H1 (cell line): ENCODE data around the gene SGMS1.

Experiments used
- ATF2 ChIP-seq: IDR thresholded peaks from 2 replicates; pipeline ENCODE4 v1.6.1; 2012; ENCODE audit warnings: low read length, inconsistent platforms
- CHD2 ChIP-seq: IDR thresholded peaks from 2 replicates; pipeline ENCODE4 v1.6.1; 2012; ENCODE audit warnings: low read length, improper control_type of control experiment
- CTCF ChIP-seq, 3 experiments: IDR thresholded peaks; 1 replicate in 2 of 3; 2 replicates in 1 of 3; pipeline versions ENCODE4 v1.5.1 to v1.6.1; 2011; ENCODE audit warnings: low read length in 3 of 3, mild to moderate bottlenecking in 3 of 3, inconsistent platforms in 2 of 3, low read depth in 1 of 3, moderate library complexity in 1 of 3; ENCODE audit not compliant: insufficient read depth in 1 of 3; ENCODE audit errors: control extremely low read depth in 1 of 3
- EZH2 ChIP-seq: fragments of 200-600 bp; sonication (generic); IDR thresholded peaks from 2 replicates; pipeline ENCODE4 v1.7.1; 2012; ENCODE audit warnings: low read depth, mild to moderate bottlenecking, moderate library complexity, low read length, inconsistent platforms; ENCODE audit not compliant: severe bottlenecking
- RAD21 ChIP-seq, 2 experiments: IDR thresholded peaks in 1 of 2; conservative IDR thresholded peaks in 1 of 2; 2 replicates each; pipeline ENCODE4 v1.6.1; 2011; ENCODE audit warnings: low read depth in 2 of 2, low read length in 2 of 2, improper control_type of control experiment in 1 of 2, inconsistent platforms in 1 of 2, mild to moderate bottlenecking in 1 of 2, moderate library complexity in 1 of 2
- SP2 ChIP-seq: IDR thresholded peaks from 2 replicates; pipeline ENCODE4 v1.6.1; 2012; ENCODE audit warnings: mild to moderate bottlenecking, low read length, inconsistent platforms
- TEAD4 ChIP-seq: IDR thresholded peaks from 2 replicates; pipeline ENCODE4 v1.6.1; 2012; ENCODE audit warnings: low read depth, low read length, inconsistent platforms, mixed read lengths
- USF2 ChIP-seq: IDR thresholded peaks from 2 replicates; pipeline ENCODE4 v1.6.1; 2011; ENCODE audit warnings: low read length, improper control_type of control experiment
- YY1 ChIP-seq: IDR thresholded peaks from 2 replicates; pipeline ENCODE4 v1.6.1; 2011; ENCODE audit warnings: low read depth, mild to moderate bottlenecking, low read length

GRCh38 chr10:50432211-50433009 lies 191.3 kb downstream of the SGMS1 start:
- TF ChIP-seq CTCF (IDR thresholded peaks at IDR 0.05; ENCODE audit: control extremely low read depth in 1 of 3, insufficient read depth in 1 of 3, low read depth in 1 of 3, low read length in 3 of 3) (no peak), CHD2 (no peak), USF2 (no peak), ATF2 (no peak), RAD21 (IDR thresholded peaks at IDR 0.05 in 1 of 2, conservative IDR thresholded peaks at IDR 0.05 in 1 of 2; ENCODE audit: low read depth in 2 of 2, low read length in 2 of 2) (no peak), SP2 (no peak), EZH2 (no peak), TEAD4 (no peak), YY1 (no peak)
